ENCODE results near the gene IGHMBP2. TPM values are rescaled to one million over a fixed set of nuclear protein-coding genes. Genes with fewer than 3 reads are reported as not detected.

IGHMBP2 gene
- total and polyA plus RNA-seq, 2 experiments from 2014 or later, result 14.3 to 27.7 TPM

GRCh38 chr11:68959465-68960293, 56.0 kb downstream of the IGHMBP2 start:
- Histone ChIP-seq H3K36me3 (ENCODE audit: insufficient read depth) (no peaks in the 10 kb centered on the region), H2AFZ (no peak overlapping the region), H3K27me3 (ENCODE audit: insufficient read depth) (no peaks in the 10 kb centered on the region), H3K79me2 (replicated peaks; ENCODE audit: insufficient read depth) (no peaks in the 10 kb centered on the region), H3K9me2 (ENCODE audit: insufficient read depth) (no peaks in the 10 kb centered on the region), H3K4me3 (no peak overlapping the region), H3F3A (replicated peaks; ENCODE audit: low read depth) (no peaks in the 10 kb centered on the region), H3K4me1 (ENCODE audit: insufficient read depth) (peaks cover 7% of the 10 kb centered on the region; the same call in 1 of the 2 replicates), H3K27ac (ENCODE audit: low read depth) (no peak overlapping the region), H4K20me1 (replicated peaks; ENCODE audit: insufficient read depth) (no peaks in the 10 kb centered on the region), H3K4me2 (no peak overlapping the region)
- ATAC-seq (no peak), DNase-seq (ENCODE audit: low spot score) (no peak)
- TF ChIP-seq ZNF114 (CRISPR knock-in tag; IDR thresholded peaks at IDR 0.05) (no peak), EZH2phosphoT487 (IDR thresholded peaks at IDR 0.05; ENCODE audit: unreplicated experiment) (no peak), CREB1 (CRISPR knock-in tag; IDR thresholded peaks at IDR 0.05; ENCODE audit: low read depth) (no peak), CTCF (conservative IDR thresholded peaks at IDR 0.05; ENCODE audit: low read depth in 2 of 2) (no peak), STAT1 (IDR thresholded peaks at IDR 0.05; ENCODE audit: unreplicated experiment) (no peak), ZNF331 (CRISPR knock-in tag; IDR thresholded peaks at IDR 0.05; ENCODE audit: low read depth) (no peak), EZH2 (IDR thresholded peaks at IDR 0.05; ENCODE audit: low read depth, unreplicated experiment) (no peak), POLR2AphosphoS5 (IDR thresholded peaks at IDR 0.05; ENCODE audit: low read depth) (no peak), NANOG (IDR thresholded peaks at IDR 0.05; ENCODE audit: borderline replicate concordance) (no peak), REST (IDR thresholded peaks at IDR 0.05; ENCODE audit: unreplicated experiment) (no peak), JUNB (IDR thresholded peaks at IDR 0.05; ENCODE audit: unreplicated experiment) (no peak)
- TF ChIP-seq, protein P1, sequence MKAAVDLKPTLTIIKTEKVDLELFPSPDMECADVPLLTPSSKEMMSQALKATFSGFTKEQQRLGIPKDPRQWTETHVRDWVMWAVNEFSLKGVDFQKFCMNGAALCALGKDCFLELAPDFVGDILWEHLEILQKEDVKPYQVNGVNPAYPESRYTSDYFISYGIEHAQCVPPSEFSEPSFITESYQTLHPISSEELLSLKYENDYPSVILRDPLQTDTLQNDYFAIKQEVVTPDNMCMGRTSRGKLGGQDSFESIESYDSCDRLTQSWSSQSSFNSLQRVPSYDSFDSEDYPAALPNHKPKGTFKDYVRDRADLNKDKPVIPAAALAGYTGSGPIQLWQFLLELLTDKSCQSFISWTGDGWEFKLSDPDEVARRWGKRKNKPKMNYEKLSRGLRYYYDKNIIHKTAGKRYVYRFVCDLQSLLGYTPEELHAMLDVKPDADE (IDR thresholded peaks at IDR 0.05), result no peak
- TF ChIP-seq, protein P2, sequence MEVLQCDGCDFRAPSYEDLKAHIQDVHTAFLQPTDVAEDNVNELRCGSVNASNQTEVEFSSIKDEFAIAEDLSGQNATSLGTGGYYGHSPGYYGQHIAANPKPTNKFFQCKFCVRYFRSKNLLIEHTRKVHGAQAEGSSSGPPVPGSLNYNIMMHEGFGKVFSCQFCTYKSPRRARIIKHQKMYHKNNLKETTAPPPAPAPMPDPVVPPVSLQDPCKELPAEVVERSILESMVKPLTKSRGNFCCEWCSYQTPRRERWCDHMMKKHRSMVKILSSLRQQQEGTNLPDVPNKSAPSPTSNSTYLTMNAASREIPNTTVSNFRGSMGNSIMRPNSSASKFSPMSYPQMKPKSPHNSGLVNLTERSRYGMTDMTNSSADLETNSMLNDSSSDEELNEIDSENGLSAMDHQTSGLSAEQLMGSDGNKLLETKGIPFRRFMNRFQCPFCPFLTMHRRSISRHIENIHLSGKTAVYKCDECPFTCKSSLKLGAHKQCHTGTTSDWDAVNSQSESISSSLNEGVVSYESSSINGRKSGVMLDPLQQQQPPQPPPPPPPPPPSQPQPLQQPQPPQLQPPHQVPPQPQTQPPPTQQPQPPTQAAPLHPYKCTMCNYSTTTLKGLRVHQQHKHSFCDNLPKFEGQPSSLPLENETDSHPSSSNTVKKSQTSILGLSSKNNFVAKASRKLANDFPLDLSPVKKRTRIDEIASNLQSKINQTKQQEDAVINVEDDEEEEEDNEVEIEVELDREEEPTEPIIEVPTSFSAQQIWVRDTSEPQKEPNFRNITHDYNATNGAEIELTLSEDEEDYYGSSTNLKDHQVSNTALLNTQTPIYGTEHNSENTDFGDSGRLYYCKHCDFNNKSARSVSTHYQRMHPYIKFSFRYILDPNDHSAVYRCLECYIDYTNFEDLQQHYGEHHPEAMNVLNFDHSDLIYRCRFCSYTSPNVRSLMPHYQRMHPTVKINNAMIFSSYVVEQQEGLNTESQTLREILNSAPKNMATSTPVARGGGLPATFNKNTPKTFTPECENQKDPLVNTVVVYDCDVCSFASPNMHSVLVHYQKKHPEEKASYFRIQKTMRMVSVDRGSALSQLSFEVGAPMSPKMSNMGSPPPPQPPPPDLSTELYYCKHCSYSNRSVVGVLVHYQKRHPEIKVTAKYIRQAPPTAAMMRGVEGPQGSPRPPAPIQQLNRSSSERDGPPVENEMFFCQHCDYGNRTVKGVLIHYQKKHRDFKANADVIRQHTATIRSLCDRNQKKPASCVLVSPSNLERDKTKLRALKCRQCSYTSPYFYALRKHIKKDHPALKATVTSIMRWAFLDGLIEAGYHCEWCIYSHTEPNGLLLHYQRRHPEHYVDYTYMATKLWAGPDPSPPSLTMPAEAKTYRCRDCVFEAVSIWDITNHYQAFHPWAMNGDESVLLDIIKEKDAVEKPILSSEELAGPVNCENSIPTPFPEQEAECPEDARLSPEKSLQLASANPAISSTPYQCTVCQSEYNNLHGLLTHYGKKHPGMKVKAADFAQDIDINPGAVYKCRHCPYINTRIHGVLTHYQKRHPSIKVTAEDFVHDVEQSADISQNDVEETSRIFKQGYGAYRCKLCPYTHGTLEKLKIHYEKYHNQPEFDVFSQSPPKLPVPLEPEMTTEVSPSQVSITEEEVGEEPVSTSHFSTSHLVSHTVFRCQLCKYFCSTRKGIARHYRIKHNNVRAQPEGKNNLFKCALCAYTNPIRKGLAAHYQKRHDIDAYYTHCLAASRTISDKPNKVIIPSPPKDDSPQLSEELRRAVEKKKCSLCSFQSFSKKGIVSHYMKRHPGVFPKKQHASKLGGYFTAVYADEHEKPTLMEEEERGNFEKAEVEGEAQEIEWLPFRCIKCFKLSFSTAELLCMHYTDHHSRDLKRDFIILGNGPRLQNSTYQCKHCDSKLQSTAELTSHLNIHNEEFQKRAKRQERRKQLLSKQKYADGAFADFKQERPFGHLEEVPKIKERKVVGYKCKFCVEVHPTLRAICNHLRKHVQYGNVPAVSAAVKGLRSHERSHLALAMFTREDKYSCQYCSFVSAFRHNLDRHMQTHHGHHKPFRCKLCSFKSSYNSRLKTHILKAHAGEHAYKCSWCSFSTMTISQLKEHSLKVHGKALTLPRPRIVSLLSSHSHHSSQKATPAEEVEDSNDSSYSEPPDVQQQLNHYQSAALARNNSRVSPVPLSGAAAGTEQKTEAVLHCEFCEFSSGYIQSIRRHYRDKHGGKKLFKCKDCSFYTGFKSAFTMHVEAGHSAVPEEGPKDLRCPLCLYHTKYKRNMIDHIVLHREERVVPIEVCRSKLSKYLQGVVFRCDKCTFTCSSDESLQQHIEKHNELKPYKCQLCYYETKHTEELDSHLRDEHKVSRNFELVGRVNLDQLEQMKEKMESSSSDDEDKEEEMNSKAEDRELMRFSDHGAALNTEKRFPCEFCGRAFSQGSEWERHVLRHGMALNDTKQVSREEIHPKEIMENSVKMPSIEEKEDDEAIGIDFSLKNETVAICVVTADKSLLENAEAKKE (CRISPR knock-in tag; IDR thresholded peaks at IDR 0.05), result no peak
- H3K36me3 Mint-ChIP-seq (ENCODE audit: low read depth), result no peaks in the 10 kb centered on the region
- H3K9me3 Mint-ChIP-seq, result no peaks in the 10 kb centered on the region; the same call in 2 of the 3 replicates
- peaks cover 12% of the 10 kb centered on the region; the same call in 2 of the 3 replicates for H3K4me1 Mint-ChIP-seq
- peaks cover 7% of the 10 kb centered on the region for H3K27me3 Mint-ChIP-seq (ENCODE audit: insufficient read depth, low read depth, poor library complexity)
- H3K4me3 Mint-ChIP-seq, result no peak overlapping the region
- no peak overlapping the region for H3K27ac Mint-ChIP-seq
